Measurements from ENCODE around the gene M1AP.

M1AP gene

GRCh38 chr2:74542978-74543377 is 105.2 kb downstream of the M1AP start:
- no peak for DNase-seq

DNA sequence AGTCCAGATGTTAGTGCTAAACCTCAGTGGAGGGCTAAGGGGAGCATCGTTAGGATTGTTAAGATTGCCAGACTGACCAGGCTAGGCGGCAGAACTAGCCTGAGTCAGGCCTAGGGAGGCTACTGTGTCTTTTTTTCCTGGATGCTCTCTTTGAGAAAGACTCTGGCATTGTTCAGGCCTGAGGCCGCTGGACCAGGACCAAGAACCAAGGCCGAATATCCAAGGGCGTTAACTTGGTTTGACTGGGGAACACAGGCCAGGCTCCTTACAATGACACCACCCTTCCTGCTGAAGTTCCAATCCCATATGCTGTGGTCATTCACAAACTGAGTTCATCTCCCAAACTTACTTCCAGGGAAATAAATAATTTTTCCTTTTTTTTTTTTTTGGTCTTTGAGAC is 107.8 kb downstream of the M1AP start:
- DNase-seq, result no peak

DNA sequence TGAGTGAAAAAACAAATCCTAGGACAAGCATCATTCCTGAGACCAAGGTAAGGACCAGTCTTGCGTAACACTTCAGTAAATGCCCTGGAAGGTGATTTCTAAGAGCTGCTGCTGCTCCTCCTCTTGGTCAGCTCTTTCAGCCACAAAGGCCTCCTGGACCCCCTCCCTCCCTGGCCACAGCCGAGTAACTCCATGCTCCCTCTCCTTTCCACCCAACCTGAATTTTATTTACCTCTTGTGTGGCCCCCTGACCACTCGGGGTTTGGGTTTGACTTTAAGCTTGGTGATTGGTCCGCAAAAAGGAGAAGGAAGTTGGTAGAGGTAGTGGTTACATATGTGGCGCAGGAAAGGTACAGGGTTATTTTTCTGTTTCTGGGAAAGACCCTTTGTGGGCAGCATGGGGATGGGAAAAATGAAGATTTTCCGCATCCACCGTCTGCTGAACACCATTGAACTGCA is 109.2 kb downstream of the M1AP start:
- DNase-seq, result no peak

DNA sequence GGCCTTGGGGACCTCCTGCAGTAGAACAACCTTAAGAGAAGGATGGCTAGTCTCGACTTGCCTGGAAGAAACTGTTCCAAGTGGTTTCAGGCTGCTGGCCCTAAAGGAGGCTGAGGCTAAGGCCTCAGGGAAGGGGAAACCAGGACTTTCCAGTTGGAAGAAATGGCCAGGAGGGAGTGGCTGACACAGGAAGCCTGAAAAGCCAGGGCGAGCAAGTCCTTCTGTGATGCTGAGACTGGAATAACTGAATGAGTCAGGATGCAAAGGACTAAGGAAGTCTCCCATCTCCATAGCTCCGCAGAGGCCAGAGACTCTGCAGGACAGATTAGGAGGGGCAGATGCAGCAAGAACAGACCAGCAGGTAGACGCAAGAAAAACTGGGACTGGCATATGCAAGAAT is 111.0 kb downstream of the M1AP start:
- DNase-seq, result no peak

DNA sequence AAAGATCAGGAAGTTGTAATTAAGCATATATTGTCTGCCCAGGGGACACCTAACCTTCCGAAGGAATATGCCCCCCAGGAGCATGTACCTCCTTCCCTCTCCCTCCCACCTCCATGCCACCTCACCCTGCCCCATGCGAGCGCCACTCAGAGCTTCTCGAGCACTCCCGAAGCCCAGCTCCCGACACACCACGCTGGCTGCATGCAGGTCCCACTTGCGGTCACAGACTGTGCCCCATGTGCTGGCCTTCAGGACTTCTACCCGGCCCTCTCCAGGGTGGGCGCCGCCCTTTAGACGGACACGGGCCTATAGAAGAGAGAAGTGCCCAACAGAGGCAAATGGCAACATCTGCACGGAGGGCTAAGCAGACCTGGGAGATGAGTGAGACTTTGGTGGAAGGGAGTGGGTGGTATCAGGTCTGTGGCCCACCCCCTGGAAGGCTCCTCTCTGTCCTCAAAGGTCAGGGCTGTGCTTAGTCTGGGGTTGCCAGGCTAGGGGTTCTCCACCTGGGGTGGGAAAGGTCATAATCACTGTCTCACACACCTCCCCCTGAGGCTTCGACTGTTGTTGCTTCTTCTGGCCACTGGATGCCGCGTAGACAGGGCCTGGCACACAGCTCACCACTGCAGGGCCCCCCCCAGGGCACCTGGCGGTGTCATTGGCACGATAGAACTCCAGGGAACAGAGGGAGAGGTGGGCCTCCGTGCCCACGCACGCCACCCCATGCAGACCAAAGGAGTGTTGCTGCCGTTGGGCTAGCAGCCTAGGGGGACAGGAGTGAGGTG is 111.8 kb downstream of the M1AP start:
- DNase-seq, result no peak

GRCh38 chr2:74535440-74535965 is 112.6 kb downstream of the M1AP start:
- no peak for DNase-seq

DNA sequence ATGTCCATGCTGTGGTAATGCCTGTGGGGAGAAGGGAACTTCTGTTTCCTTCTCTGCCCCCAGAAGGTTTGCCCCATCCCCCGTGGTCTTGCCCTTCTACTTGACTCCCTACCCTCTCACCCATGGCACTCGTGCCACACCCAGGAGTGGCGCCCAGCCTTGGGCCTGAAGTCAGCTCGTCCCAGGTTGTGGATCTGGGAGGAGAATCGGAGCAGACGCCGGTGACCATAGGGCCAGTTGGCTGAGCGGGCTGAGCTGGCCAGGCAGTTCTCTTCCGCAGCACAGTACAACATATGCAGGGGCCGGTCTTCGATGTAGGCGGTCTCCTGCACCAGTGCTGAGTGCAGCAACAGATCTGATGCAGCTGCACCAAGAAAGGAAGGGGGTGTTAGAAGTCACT is 113.7 kb downstream of the M1AP start:
- no peak for DNase-seq

- no peak for DNase-seq
These were observed 114.7 kb downstream of the M1AP start for GRCh38 chr2:74533464-74533863.

- DNase-seq, result no peak
These were observed 115.9 kb downstream of the M1AP start for GRCh38 chr2:74532222-74532621.

DNA sequence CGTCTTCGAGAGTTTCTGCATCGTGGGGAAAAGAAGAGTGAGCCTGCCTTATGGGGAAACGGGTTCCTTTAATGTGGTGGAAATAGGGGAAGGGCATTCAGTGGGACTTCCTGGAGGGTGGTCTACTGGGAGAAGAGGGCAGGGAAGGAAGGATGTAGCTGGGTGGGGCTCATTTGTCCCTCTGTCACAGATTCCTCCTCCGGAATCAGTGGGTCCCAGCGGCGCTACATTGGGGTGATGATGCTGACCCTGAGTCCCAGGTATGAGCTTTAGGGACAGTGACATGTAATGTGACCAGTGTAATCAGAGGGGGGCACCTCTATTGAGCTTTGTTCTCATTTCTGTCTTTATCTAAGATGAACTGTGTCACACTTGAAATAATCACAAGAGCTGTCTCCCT is 116.5 kb downstream of the M1AP start:
- DNase-seq, result no peak

GRCh38 chr2:74530239-74531187 is 117.6 kb downstream of the M1AP start:
- peak; percentile 41 for DNase-seq

DNA sequence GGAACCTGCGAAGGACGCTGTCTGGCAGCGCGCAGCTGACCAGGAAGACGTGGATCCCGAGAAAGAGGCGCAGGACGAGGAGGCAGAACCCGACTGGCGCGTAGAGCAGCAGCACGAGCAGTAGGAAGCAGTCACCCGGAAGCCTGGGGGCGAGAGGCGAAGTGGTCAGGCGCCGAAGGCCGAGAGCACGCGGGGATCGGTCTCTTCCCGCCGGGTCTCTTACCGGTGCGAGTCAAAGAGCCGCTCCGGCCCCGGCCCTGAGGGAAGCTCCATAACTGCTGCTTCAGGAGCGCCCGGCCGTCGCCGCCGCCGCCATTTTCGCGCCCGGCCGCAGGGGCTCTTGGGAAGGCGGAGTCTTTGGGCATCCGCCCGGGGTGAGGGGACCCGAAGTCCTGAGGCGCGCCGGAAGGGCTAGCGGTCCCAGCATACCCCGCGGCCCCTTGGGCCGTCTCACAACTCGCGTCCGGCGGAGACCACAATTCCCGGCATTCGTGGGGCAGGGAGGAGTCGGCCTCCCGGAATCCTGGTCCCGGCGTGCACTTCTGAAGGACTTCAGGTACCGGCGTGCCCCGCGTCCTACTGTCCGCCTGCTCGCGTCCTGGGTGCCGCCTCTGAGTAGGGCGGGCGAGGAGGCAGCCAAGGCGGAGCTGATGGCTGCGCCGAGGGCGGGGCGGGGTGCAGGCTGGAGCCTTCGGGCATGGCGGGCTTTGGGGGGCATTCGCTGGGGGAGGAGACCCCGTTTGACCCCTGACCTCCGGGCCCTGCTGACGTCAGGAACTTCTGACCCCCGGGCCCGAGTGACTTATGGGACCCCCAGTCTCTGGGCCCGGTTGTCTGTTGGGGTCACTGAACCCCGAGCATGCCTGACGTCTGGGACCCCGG is 118.5 kb downstream of the M1AP start, which contains the start of the genes AUP1 and HTRA2:
AUP1 (minus strand) TSS at position 350 of the 882 bp plus-strand sequence; CDS start at position 273, 77 bp downstream.
HTRA2 (plus strand) TSS at position 577 of the 882 bp plus-strand sequence; CDS start at position 651, 74 bp downstream.
- peak; percentile 85 for DNase-seq

- peak; percentile 27 for DNase-seq
These were observed 119.4 kb downstream of the M1AP start for GRCh38 chr2:74528600-74529356.

GRCh38 chr2:74527741-74528140 is 120.4 kb downstream of the M1AP start:
- no peak for DNase-seq

- no peak for DNase-seq
These were observed 121.4 kb downstream of the M1AP start for GRCh38 chr2:74526649-74527230.

GRCh38 chr2:74525717-74526648 is 122.1 kb downstream of the M1AP start, which contains the start of gene DQX1:
Gene DQX1, minus strand, starts transcription at chr2:74526231. Its CDS starts 502 bp downstream, at chr2:74525729.
- DNase-seq, result no peak

DNA sequence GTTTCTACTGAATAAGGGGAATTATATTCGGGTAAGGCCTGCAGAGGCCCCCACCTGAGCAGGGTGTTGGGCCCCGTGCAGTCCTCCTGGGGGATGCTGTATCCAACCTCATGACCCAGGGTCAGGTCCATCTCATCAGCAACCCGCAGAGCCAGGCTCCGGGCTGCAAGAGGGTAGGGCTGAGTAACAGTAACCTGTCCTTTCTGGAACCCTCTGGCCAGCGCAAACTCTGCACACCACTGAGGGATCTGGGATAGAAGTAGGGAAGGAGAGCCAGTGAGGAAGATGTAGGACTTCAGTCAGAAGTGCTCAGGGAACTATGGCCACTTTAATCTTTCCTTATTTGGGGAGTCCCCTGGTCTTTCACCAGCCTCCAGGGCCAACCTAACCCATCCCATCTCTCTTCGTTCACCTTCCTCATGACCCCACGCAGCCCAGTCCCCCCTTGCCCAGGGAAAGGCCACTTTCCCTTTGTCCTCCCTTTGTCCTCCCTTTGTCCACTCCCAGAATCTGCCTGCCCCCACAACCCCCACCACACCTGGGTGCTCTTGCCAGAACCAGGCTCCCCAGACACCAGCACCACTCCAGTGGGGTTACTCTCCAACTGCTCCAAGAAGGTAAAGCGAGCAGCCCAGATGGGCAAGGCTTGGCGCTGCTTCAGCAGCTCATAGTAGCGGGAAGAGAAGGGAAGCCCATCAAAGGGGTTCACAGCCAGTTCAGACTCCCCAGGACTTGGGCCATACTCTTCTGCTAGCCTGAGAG is 123.0 kb downstream of the M1AP start:
- no peak for DNase-seq

- no peak for DNase-seq
These were observed 124.1 kb downstream of the M1AP start for GRCh38 chr2:74524005-74524404.

DNA sequence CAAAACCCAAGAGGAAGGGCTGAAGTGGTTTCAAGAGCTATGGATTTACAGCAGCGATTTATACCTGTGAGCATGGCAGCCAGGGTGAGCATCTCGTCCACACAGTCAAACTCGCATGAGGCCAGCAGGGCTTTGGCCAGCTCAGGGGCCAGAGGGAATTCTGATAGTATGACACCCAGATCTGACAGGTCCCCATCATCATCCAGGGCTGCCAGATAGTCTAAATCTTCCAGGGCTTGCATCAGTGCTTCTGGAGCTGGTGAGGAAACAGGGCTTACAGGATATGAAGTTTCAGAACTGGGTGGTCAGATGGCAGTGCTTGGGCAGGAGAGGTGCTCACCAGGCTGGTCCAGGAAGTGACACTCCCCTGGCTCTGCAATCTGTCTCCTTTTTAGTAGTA is 125.6 kb downstream of the M1AP start:
- no peak for DNase-seq
